HEK293 (cell line): ENCODE results near the gene AARSD1.

Source experiments
- KLF7 ChIP-seq: fragments of 450-650 bp; formaldehyde crosslinking; IDR thresholded peaks from 2 replicates; pipeline ENCODE4 v1.5.1; 2016; ENCODE audit warnings: missing biosample characterization, missing genetic modification characterization, borderline replicate concordance
- ZBTB20 ChIP-seq: fragments of 450-650 bp; formaldehyde crosslinking; IDR thresholded peaks from 2 replicates; pipeline ENCODE4 v1.5.1; 2016; ENCODE audit warnings: missing biosample characterization, missing genetic modification characterization
- ZBTB26 ChIP-seq: fragments of 450-650 bp; formaldehyde crosslinking; optimal IDR thresholded peaks from 2 replicates; pipeline ENCODE3; 2016; ENCODE audit warnings: missing biosample characterization, mild to moderate bottlenecking, missing genetic modification characterization
- ZBTB44 ChIP-seq: fragments of 450-650 bp; IDR thresholded peaks from 2 replicates; pipeline ENCODE4 v1.5.1; 2018; ENCODE audit warnings: missing biosample characterization, mild to moderate bottlenecking, missing genetic modification characterization
- ZBTB48 ChIP-seq: fragments of 450-650 bp; formaldehyde crosslinking; IDR thresholded peaks from 2 replicates; pipeline ENCODE4 v1.5.1; 2016; ENCODE audit warnings: missing biosample characterization, missing genetic modification characterization
- ZEB2 ChIP-seq: fragments of 450-650 bp; formaldehyde crosslinking; IDR thresholded peaks from 2 replicates; pipeline ENCODE4 v1.5.1; 2016; ENCODE audit warnings: missing biosample characterization, missing genetic modification characterization
- ZFP3 ChIP-seq: fragments of 450-650 bp; formaldehyde crosslinking; IDR thresholded peaks from 2 replicates; pipeline ENCODE4 v1.5.1; 2016; ENCODE audit warnings: low read depth, missing biosample characterization, missing genetic modification characterization
- ZNF114 ChIP-seq: fragments of 450-650 bp; formaldehyde crosslinking; IDR thresholded peaks from 2 replicates; pipeline ENCODE4 v1.5.0; 2017; ENCODE audit warnings: missing biosample characterization, missing genetic modification characterization
- ZNF175 ChIP-seq: fragments of 450-650 bp; formaldehyde crosslinking; IDR thresholded peaks from 2 replicates; pipeline ENCODE4 v1.5.1; 2016; ENCODE audit warnings: missing biosample characterization, missing genetic modification characterization
- ZNF184 ChIP-seq: fragments of 450-650 bp; IDR thresholded peaks from 2 replicates; pipeline ENCODE4 v1.5.1; 2018; ENCODE audit warnings: missing biosample characterization, mild to moderate bottlenecking, missing genetic modification characterization
- ZNF2 ChIP-seq: fragments of 450-650 bp; formaldehyde crosslinking; IDR thresholded peaks from 2 replicates; pipeline ENCODE4 v1.5.1; 2016; ENCODE audit warnings: missing biosample characterization, missing genetic modification characterization
- ZNF404 ChIP-seq: fragments of 450-650 bp; formaldehyde crosslinking; IDR thresholded peaks from 2 replicates; pipeline ENCODE4 v1.5.1; 2017; ENCODE audit warnings: missing biosample characterization, missing genetic modification characterization
- ZNF423 ChIP-seq: fragments of 450-650 bp; formaldehyde crosslinking; IDR thresholded peaks from 2 replicates; pipeline ENCODE4 v1.5.1; 2016; ENCODE audit warnings: missing biosample characterization, missing genetic modification characterization
- ZNF514 ChIP-seq: fragments of 450-650 bp; formaldehyde crosslinking; IDR thresholded peaks from 2 replicates; pipeline ENCODE4 v1.5.1; 2016; ENCODE audit warnings: missing biosample characterization, missing genetic modification characterization
- ZNF549 ChIP-seq: fragments of 450-650 bp; IDR thresholded peaks from 2 replicates; pipeline ENCODE4 v1.5.1; 2018; ENCODE audit warnings: missing biosample characterization, missing genetic modification characterization, mild to moderate bottlenecking, inconsistent platforms, moderate library complexity
- ZNF701 ChIP-seq: fragments of 450-650 bp; formaldehyde crosslinking; IDR thresholded peaks from 2 replicates; pipeline ENCODE4 v1.5.1; 2016; ENCODE audit warnings: missing biosample characterization, missing genetic modification characterization
- ZNF785 ChIP-seq: fragments of 450-650 bp; formaldehyde crosslinking; IDR thresholded peaks from 2 replicates; pipeline ENCODE4 v1.5.1; 2016; ENCODE audit warnings: missing biosample characterization, missing genetic modification characterization
- ZNF830 ChIP-seq: fragments of 450-650 bp; IDR thresholded peaks from 2 replicates; pipeline ENCODE4 v1.5.0; 2018; ENCODE audit warnings: missing biosample characterization, missing genetic modification characterization, low read depth, mild to moderate bottlenecking, moderate library complexity
- TF ChIP-seq, protein P1 (sequence below): fragments of 450-650 bp; formaldehyde crosslinking; IDR thresholded peaks from 2 replicates; pipeline ENCODE4 v1.5.1; 2016; ENCODE audit warnings: missing biosample characterization, missing genetic modification characterization, borderline replicate concordance
- TF ChIP-seq, protein P2 (sequence below): fragments of 450-650 bp; formaldehyde crosslinking; IDR thresholded peaks from 2 replicates; pipeline ENCODE4 v1.5.1; 2016; ENCODE audit warnings: missing biosample characterization, missing genetic modification characterization
- TF ChIP-seq, protein P3 (sequence below): fragments of 450-650 bp; formaldehyde crosslinking; IDR thresholded peaks from 2 replicates; pipeline ENCODE4 v1.5.1; 2016; ENCODE audit warnings: missing biosample characterization, missing genetic modification characterization
- TF ChIP-seq, protein P4 (sequence below): fragments of 450-650 bp; formaldehyde crosslinking; IDR thresholded peaks from 2 replicates; pipeline ENCODE4 v1.5.1; 2016; ENCODE audit warnings: missing biosample characterization, missing genetic modification characterization

AARSD1 gene

GRCh38 chr17:42964161-42964932, at the start of gene AARSD1 (continued):
- TF ChIP-seq, protein P1, sequence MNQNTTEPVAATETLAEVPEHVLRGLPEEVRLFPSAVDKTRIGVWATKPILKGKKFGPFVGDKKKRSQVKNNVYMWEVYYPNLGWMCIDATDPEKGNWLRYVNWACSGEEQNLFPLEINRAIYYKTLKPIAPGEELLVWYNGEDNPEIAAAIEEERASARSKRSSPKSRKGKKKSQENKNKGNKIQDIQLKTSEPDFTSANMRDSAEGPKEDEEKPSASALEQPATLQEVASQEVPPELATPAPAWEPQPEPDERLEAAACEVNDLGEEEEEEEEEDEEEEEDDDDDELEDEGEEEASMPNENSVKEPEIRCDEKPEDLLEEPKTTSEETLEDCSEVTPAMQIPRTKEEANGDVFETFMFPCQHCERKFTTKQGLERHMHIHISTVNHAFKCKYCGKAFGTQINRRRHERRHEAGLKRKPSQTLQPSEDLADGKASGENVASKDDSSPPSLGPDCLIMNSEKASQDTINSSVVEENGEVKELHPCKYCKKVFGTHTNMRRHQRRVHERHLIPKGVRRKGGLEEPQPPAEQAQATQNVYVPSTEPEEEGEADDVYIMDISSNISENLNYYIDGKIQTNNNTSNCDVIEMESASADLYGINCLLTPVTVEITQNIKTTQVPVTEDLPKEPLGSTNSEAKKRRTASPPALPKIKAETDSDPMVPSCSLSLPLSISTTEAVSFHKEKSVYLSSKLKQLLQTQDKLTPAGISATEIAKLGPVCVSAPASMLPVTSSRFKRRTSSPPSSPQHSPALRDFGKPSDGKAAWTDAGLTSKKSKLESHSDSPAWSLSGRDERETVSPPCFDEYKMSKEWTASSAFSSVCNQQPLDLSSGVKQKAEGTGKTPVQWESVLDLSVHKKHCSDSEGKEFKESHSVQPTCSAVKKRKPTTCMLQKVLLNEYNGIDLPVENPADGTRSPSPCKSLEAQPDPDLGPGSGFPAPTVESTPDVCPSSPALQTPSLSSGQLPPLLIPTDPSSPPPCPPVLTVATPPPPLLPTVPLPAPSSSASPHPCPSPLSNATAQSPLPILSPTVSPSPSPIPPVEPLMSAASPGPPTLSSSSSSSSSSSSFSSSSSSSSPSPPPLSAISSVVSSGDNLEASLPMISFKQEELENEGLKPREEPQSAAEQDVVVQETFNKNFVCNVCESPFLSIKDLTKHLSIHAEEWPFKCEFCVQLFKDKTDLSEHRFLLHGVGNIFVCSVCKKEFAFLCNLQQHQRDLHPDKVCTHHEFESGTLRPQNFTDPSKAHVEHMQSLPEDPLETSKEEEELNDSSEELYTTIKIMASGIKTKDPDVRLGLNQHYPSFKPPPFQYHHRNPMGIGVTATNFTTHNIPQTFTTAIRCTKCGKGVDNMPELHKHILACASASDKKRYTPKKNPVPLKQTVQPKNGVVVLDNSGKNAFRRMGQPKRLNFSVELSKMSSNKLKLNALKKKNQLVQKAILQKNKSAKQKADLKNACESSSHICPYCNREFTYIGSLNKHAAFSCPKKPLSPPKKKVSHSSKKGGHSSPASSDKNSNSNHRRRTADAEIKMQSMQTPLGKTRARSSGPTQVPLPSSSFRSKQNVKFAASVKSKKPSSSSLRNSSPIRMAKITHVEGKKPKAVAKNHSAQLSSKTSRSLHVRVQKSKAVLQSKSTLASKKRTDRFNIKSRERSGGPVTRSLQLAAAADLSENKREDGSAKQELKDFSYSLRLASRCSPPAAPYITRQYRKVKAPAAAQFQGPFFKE (tag by site-specific recombination): no peak
- TF ChIP-seq ZNF423 (tag by site-specific recombination): no peak
- no peak for TF ChIP-seq ZFP3 (tag by site-specific recombination)
- TF ChIP-seq ZNF514 (tag by site-specific recombination): no peak
- TF ChIP-seq ZNF785 (tag by site-specific recombination): no peak
- no peak for TF ChIP-seq ZBTB44
- peak; percentile 90 for TF ChIP-seq ZBTB20
- TF ChIP-seq ZNF184 (tag by site-specific recombination): no peak
- TF ChIP-seq KLF7 (tag by site-specific recombination): no peak
- TF ChIP-seq, protein P2, sequence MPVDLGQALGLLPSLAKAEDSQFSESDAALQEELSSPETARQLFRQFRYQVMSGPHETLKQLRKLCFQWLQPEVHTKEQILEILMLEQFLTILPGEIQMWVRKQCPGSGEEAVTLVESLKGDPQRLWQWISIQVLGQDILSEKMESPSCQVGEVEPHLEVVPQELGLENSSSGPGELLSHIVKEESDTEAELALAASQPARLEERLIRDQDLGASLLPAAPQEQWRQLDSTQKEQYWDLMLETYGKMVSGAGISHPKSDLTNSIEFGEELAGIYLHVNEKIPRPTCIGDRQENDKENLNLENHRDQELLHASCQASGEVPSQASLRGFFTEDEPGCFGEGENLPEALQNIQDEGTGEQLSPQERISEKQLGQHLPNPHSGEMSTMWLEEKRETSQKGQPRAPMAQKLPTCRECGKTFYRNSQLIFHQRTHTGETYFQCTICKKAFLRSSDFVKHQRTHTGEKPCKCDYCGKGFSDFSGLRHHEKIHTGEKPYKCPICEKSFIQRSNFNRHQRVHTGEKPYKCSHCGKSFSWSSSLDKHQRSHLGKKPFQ (tag by site-specific recombination): no peak
- TF ChIP-seq ZBTB26 (tag by site-specific recombination): peak; percentile 57
- TF ChIP-seq ZBTB48: peak; percentile 88; the same call in 1 of the 2 replicates
- TF ChIP-seq, protein P3, sequence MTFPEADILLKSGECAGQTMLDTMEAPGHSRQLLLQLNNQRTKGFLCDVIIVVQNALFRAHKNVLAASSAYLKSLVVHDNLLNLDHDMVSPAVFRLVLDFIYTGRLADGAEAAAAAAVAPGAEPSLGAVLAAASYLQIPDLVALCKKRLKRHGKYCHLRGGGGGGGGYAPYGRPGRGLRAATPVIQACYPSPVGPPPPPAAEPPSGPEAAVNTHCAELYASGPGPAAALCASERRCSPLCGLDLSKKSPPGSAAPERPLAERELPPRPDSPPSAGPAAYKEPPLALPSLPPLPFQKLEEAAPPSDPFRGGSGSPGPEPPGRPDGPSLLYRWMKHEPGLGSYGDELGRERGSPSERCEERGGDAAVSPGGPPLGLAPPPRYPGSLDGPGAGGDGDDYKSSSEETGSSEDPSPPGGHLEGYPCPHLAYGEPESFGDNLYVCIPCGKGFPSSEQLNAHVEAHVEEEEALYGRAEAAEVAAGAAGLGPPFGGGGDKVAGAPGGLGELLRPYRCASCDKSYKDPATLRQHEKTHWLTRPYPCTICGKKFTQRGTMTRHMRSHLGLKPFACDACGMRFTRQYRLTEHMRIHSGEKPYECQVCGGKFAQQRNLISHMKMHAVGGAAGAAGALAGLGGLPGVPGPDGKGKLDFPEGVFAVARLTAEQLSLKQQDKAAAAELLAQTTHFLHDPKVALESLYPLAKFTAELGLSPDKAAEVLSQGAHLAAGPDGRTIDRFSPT: no peak
- no peak for TF ChIP-seq ZNF114
- TF ChIP-seq ZNF549 (tag by site-specific recombination): no peak
- no peak for TF ChIP-seq ZNF830 (tag by site-specific recombination)
- TF ChIP-seq, protein P4, sequence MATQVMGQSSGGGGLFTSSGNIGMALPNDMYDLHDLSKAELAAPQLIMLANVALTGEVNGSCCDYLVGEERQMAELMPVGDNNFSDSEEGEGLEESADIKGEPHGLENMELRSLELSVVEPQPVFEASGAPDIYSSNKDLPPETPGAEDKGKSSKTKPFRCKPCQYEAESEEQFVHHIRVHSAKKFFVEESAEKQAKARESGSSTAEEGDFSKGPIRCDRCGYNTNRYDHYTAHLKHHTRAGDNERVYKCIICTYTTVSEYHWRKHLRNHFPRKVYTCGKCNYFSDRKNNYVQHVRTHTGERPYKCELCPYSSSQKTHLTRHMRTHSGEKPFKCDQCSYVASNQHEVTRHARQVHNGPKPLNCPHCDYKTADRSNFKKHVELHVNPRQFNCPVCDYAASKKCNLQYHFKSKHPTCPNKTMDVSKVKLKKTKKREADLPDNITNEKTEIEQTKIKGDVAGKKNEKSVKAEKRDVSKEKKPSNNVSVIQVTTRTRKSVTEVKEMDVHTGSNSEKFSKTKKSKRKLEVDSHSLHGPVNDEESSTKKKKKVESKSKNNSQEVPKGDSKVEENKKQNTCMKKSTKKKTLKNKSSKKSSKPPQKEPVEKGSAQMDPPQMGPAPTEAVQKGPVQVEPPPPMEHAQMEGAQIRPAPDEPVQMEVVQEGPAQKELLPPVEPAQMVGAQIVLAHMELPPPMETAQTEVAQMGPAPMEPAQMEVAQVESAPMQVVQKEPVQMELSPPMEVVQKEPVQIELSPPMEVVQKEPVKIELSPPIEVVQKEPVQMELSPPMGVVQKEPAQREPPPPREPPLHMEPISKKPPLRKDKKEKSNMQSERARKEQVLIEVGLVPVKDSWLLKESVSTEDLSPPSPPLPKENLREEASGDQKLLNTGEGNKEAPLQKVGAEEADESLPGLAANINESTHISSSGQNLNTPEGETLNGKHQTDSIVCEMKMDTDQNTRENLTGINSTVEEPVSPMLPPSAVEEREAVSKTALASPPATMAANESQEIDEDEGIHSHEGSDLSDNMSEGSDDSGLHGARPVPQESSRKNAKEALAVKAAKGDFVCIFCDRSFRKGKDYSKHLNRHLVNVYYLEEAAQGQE: peak; percentile 48; the same call in 1 of the 2 replicates
- TF ChIP-seq ZNF404 (tag by site-specific recombination): no peak
- TF ChIP-seq ZNF175 (tag by site-specific recombination): no peak
- no peak for TF ChIP-seq ZNF701 (tag by site-specific recombination)
- peak; percentile 71 for TF ChIP-seq ZEB2 (tag by site-specific recombination)
- peak; percentile 60; the same call in 1 of the 2 replicates for TF ChIP-seq ZNF2 (tag by site-specific recombination)
